DOHH2 (cell line): ENCODE measurements around the gene GLIS2.

Experiments
- EZH2phosphoT487 ChIP-seq: fragments of 200-600 bp; sonication (generic); IDR thresholded peaks from 2 replicates; pipeline ENCODE4 v1.6.1; 2017; ENCODE audit warnings: borderline replicate concordance, mild to moderate bottlenecking, antibody characterized with exemption, low read length, moderate library complexity, mixed read lengths
- TF ChIP-seq, protein P1 (sequence below): fragments of 200-600 bp; sonication (generic); IDR thresholded peaks from one replicate; pipeline ENCODE4 v1.5.1; 2014; ENCODE audit warnings: antibody characterized with exemption, mild to moderate bottlenecking, low read depth, low read length; ENCODE audit not compliant: poor library complexity, severe bottlenecking

DNA sequence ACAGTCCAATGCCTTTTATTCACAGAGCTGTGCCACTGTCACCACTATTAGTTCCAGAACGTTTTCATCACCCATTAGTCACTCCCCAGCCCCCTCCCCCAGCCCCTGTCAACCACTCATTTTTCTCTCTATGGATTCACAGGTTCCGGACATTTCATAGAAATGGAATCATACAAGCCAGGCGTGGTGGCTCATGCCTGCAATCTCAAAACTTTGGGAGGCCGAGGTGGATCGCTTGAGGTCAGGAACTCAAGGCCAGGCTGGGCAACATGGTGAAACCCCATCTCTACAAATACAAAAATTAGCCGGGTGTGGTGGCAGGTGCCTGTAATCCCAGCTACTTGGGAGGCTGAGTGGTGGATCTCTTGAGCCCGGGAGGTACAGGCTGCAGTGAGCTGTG, 36.0 kb downstream of the GLIS2 start:
- TF ChIP-seq, protein P1, sequence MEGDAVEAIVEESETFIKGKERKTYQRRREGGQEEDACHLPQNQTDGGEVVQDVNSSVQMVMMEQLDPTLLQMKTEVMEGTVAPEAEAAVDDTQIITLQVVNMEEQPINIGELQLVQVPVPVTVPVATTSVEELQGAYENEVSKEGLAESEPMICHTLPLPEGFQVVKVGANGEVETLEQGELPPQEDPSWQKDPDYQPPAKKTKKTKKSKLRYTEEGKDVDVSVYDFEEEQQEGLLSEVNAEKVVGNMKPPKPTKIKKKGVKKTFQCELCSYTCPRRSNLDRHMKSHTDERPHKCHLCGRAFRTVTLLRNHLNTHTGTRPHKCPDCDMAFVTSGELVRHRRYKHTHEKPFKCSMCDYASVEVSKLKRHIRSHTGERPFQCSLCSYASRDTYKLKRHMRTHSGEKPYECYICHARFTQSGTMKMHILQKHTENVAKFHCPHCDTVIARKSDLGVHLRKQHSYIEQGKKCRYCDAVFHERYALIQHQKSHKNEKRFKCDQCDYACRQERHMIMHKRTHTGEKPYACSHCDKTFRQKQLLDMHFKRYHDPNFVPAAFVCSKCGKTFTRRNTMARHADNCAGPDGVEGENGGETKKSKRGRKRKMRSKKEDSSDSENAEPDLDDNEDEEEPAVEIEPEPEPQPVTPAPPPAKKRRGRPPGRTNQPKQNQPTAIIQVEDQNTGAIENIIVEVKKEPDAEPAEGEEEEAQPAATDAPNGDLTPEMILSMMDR: no peak
- no peak for TF ChIP-seq EZH2phosphoT487
